HUES6 (cell line): ENCODE measurements around the gene PALM3.

Experiments
- H3K27ac ChIP-seq: 2 replicates; pipeline ENCODE4 v1.7.0; 2013; ENCODE audit warnings: low read depth, mild to moderate bottlenecking, low read length, inconsistent platforms
- H3K27me3 ChIP-seq: 2 replicates; pipeline ENCODE4 v1.6.1; 2013; ENCODE audit warnings: low read length; ENCODE audit not compliant: control insufficient read depth, insufficient read depth
- H3K36me3 ChIP-seq: 2 replicates; pipeline ENCODE4 v1.6.1; 2013; ENCODE audit warnings: low read length; ENCODE audit not compliant: control insufficient read depth, insufficient read depth
- H3K4me1 ChIP-seq: 2 replicates; pipeline ENCODE4 v1.6.1; 2013; ENCODE audit warnings: low read length; ENCODE audit not compliant: control insufficient read depth, insufficient read depth
- H3K4me3 ChIP-seq: 2 replicates; pipeline ENCODE4 v1.5.1; 2013; ENCODE audit warnings: low read depth, low read length
- H3K9ac ChIP-seq: one replicate; pipeline ENCODE4 v1.6.1; 2013; ENCODE audit warnings: mild to moderate bottlenecking, low read length
- H3K9me3 ChIP-seq: 2 replicates; pipeline ENCODE4 v1.6.1; 2013; ENCODE audit warnings: low read depth, low read length; ENCODE audit not compliant: control insufficient read depth, insufficient read depth

The PALM3 gene, protein sequence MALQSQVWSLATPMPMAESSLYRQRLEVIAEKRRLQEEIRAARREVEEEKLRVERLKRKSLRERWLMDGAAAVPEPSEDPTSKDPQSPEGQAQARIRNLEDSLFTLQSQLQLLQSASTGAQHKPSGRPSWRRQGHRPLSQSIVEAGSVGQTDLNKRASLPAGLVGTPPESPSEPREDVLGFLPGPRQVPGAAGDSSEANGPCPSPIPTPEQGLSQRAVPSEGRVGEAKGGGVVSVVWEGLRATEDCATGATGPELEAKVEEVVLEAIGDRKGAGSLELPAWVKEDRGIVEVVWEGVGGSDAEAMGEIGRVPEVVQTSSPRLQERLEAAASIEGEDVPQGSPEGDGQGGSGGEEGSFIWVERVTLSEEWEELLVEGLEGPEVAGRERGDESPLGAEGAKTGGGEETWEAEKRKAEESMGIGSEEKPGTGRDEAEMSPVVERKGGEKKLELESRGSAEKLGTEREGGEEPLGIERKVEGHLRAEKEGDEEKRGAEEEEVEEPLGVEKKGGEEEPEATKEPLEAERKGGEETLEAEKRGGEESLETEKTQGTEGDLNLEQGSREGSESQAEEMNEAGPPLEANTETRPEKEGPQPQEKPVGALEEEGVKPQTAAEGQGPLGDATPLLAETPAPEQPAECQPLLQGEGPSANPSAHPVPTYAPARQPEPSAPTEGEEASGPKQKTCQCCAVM

GRCh38 chr19:14061751-14062557, at the start of gene PALM3:
PALM3 (minus strand) TSS chr19:14062076; CDS start chr19:14061980, 96 bp downstream.
- Histone ChIP-seq H3K4me3 (no peak within 1 kb of the TSS), H3K27me3 (peaks cover 22% of the 10 kb centered on the region), H3K9me3 (no peaks in the 10 kb centered on the region), H3K27ac (no peak within 1 kb of the TSS), H3K36me3 (no peaks in the 10 kb centered on the region), H3K9ac (no peak within 1 kb of the TSS), H3K4me1 (peaks cover 5% of the 10 kb centered on the region; the same call in 1 of the 2 replicates)

GRCh38 chr19:14111486-14111885, 49.6 kb upstream of the PALM3 start:
- Histone ChIP-seq H3K4me1 (peaks cover 24% of the 10 kb centered on the region), H3K9ac (no peak overlapping the region), H3K36me3 (peaks cover 2% of the 10 kb centered on the region; the same call in 1 of the 2 replicates)

GRCh38 chr19:14110650-14111049, 48.8 kb upstream of the PALM3 start:
- H3K9ac ChIP-seq = no peak overlapping the region
- no peaks in the 10 kb centered on the region for H3K9me3 ChIP-seq
- H3K27me3 ChIP-seq = no peaks in the 10 kb centered on the region
- peaks cover 20% of the 10 kb centered on the region for H3K4me1 ChIP-seq
- H3K4me3 ChIP-seq = no peak overlapping the region
- no peak overlapping the region for H3K27ac ChIP-seq
- H3K36me3 ChIP-seq = peaks cover 5% of the 10 kb centered on the region; the same call in 1 of the 2 replicates

More at GRCh38 chr19:14111486-14111885, 49.6 kb upstream of the PALM3 start:
- Histone ChIP-seq H3K27ac (no peak overlapping the region), H3K27me3 (no peaks in the 10 kb centered on the region), H3K4me3 (no peak overlapping the region), H3K9me3 (no peaks in the 10 kb centered on the region)

- no peak overlapping the region for H3K4me3 ChIP-seq
- no peak overlapping the region for H3K9ac ChIP-seq
- peaks cover 12% of the 10 kb centered on the region for H3K4me1 ChIP-seq
- H3K27me3 ChIP-seq = no peaks in the 10 kb centered on the region
- no peak overlapping the region for H3K27ac ChIP-seq
- H3K9me3 ChIP-seq = no peaks in the 10 kb centered on the region
- peaks cover 5% of the 10 kb centered on the region; the same call in 1 of the 2 replicates for H3K36me3 ChIP-seq
Measured at GRCh38 chr19:14107581-14108461, 45.9 kb upstream of the PALM3 start.

- no peak overlapping the region for H3K4me3 ChIP-seq
- peaks cover 3% of the 10 kb centered on the region for H3K4me1 ChIP-seq
- no peak overlapping the region for H3K27ac ChIP-seq
- H3K9me3 ChIP-seq = no peaks in the 10 kb centered on the region
- no peaks in the 10 kb centered on the region for H3K27me3 ChIP-seq
- H3K36me3 ChIP-seq = peaks cover 13% of the 10 kb centered on the region
- no peak overlapping the region for H3K9ac ChIP-seq
Measured at GRCh38 chr19:14106840-14107239, 45.0 kb upstream of the PALM3 start.

GRCh38 chr19:14105680-14106079, 43.8 kb upstream of the PALM3 start:
- H3K4me3 ChIP-seq = no peak overlapping the region
- no peaks in the 10 kb centered on the region for H3K9me3 ChIP-seq
- peaks cover 14% of the 10 kb centered on the region for H3K36me3 ChIP-seq
- H3K4me1 ChIP-seq = no peaks in the 10 kb centered on the region
- H3K27ac ChIP-seq = no peak overlapping the region
- H3K9ac ChIP-seq = no peak overlapping the region
- no peaks in the 10 kb centered on the region for H3K27me3 ChIP-seq

DNA sequence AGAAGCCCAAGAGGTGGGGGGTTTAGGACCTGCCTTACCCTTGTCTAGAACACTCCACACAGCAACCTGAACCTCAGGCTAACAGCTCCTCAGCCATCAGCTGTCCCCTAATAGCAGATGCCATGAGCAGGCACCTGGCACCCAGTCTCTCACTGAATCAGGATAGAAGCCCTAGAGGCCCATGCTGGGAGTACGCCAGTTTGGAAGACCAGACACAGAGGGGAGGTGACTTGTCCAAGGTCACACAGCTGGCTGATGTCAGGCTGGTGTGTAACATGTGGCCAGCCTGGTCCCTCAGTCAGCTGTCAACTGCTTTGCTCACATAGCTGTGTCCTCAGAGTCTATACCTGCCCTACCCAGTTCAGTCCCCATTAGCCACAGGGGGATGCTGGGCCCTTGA, 41.4 kb upstream of the PALM3 start:
- peaks cover 18% of the 10 kb centered on the region for H3K36me3 ChIP-seq
- H3K4me1 ChIP-seq = no peaks in the 10 kb centered on the region
- H3K27ac ChIP-seq = no peak overlapping the region
- no peak overlapping the region for H3K4me3 ChIP-seq
- no peaks in the 10 kb centered on the region for H3K9me3 ChIP-seq
- no peaks in the 10 kb centered on the region for H3K27me3 ChIP-seq
- H3K9ac ChIP-seq = no peak overlapping the region

DNA sequence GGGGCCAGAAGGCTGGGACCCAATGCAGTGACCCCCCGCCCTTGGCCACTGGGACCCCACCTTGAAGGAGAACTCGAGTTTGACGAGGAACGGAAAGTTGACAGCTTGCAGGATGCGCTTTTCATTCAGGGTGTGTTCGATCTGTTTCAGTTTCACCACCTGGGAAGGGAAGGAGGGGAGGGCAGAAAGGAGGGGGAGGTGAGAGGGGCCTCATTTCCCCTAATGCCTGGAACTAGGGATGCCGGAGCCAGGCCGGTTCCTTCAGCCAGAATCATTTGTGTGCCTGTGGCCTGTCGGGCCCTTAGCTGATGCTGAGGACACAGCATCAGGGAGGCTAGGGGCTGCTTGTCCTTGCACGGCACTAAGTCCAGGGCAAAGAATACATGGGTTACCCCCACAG, 40.9 kb upstream of the PALM3 start:
- Histone ChIP-seq H3K9ac (no peak overlapping the region), H3K27me3 (no peaks in the 10 kb centered on the region), H3K9me3 (no peaks in the 10 kb centered on the region), H3K27ac (no peak overlapping the region), H3K4me3 (no peak overlapping the region), H3K36me3 (peaks cover 18% of the 10 kb centered on the region), H3K4me1 (no peaks in the 10 kb centered on the region)

GRCh38 chr19:14102102-14102696, 40.3 kb upstream of the PALM3 start:
- Histone ChIP-seq H3K27ac (no peak overlapping the region), H3K9ac (no peak overlapping the region), H3K4me1 (no peaks in the 10 kb centered on the region), H3K4me3 (no peak overlapping the region), H3K36me3 (peaks cover 18% of the 10 kb centered on the region), H3K27me3 (no peaks in the 10 kb centered on the region), H3K9me3 (no peaks in the 10 kb centered on the region)

- Histone ChIP-seq H3K4me1 (no peaks in the 10 kb centered on the region), H3K9me3 (no peaks in the 10 kb centered on the region), H3K9ac (no peak overlapping the region), H3K27ac (no peak overlapping the region), H3K27me3 (no peaks in the 10 kb centered on the region), H3K4me3 (no peak overlapping the region), H3K36me3 (peaks cover 19% of the 10 kb centered on the region)
Measured at GRCh38 chr19:14101003-14101545, 39.2 kb upstream of the PALM3 start.
